GM10266 (cell line): ENCODE results near the gene ROBO3.

Experiments used
- DNase-seq: peaks from one replicate; pipeline ENCODE4 v3.0.0; 2012; ENCODE audit errors: extremely low spot score
- CTCF ChIP-seq: IDR thresholded peaks from 2 replicates; pipeline ENCODE4 v1.5.1; 2012; ENCODE audit warnings: mild to moderate bottlenecking, low read depth; ENCODE audit not compliant: control insufficient read depth, insufficient read depth; ENCODE audit errors: missing control alignments

The ROBO3 gene

GRCh38 chr11:124880290-124880611, 15.0 kb downstream of the ROBO3 start:
- TF ChIP-seq CTCF = no peak
- DNase-seq = no peak

- no peak for DNase-seq
These were observed 15.7 kb downstream of the ROBO3 start for GRCh38 chr11:124880958-124881357.

GRCh38 chr11:124882339-124883071, 17.3 kb downstream of the ROBO3 start:
- no peak for TF ChIP-seq CTCF

More at GRCh38 chr11:124880958-124881357, 15.7 kb downstream of the ROBO3 start:
- no peak for TF ChIP-seq CTCF

GRCh38 chr11:124884340-124884739, 19.1 kb downstream of the ROBO3 start:
- TF ChIP-seq CTCF = no peak
- no peak for DNase-seq

More at GRCh38 chr11:124882339-124883071, 17.3 kb downstream of the ROBO3 start:
- no peak for DNase-seq

- TF ChIP-seq CTCF = no peak
- no peak for DNase-seq
These were observed 19.7 kb downstream of the ROBO3 start for GRCh38 chr11:124884869-124885479.

GRCh38 chr11:124886476-124886875, 21.2 kb downstream of the ROBO3 start:
- no peak for TF ChIP-seq CTCF
- DNase-seq = no peak

- no peak for DNase-seq
- no peak for TF ChIP-seq CTCF
These were observed 21.9 kb downstream of the ROBO3 start for GRCh38 chr11:124886978-124887666.
